Activated CD8-positive, alpha-beta memory T cell treated with anti-CD3 and anti-CD28 coated beads for 48 hours (primary cell): ENCODE results near the gene ZGPAT.
"Not testable (repeated sequence)": the region's sequence is repeated elsewhere in the genome, so short reads cannot be mapped to it uniquely, and the experiment has no call there.

Experiments
- DNase-seq, 3 experiments: peaks; one replicate each; pipeline ENCODE4 v3.0.0-alpha.2; 2020; ENCODE audit warnings: low read depth in 2 of 3, low spot score in 2 of 3

ZGPAT gene

DNA sequence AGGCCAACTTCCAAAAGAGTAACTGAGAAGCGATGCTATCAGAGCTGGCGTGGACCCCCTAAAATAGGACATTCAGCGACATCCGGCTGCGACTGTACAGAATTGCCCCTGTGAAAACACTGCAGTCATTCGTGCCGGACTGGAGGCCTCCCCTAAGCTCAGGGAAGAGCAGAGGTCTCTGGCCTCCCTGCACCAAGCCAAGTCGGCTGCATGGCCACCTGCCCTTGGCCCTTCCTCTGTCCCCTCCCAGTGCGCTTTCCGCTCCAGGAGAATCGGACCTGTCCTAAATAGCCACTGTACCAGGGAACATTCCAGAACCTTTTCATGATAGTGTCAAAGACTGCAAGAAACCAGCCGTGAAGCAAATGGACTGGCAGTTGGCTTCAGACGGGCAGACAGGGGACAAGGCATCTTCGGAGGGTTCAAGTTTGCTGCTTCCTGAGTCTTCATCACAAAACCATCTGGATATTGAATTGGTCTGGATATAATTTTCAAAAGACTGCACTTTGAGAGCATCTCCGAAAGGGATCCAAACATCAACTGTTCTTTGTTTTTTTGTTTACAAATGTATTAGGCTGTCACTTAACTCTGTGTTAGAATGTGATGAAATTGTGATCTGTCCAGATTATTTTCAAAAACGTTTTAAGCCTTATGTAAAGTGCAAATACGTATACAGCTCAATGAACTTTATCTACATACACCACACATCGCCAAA, 48.3 kb downstream of the ZGPAT start:
- DNase-seq, result no peak

DNA sequence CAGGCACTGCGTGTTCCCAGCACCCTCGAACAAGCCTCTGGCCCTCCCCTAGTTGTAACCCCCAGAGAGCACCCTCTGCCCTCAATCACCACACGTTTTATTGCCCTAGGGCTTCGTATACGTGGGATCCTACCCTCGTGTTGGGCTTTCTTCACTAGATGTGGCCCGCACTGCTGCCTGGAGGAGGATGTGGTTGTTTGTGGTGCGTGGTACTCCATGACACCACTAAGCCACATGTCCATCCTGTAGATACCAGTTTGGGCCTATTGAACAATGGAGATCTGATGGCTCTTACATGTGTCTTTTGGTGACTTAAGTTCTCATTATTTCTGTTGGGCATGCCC, 48.8 kb downstream of the ZGPAT start:
- DNase-seq, result no peak

GRCh38 chr20:63758152-63758551, 50.3 kb downstream of the ZGPAT start:
- no peak for DNase-seq

DNA sequence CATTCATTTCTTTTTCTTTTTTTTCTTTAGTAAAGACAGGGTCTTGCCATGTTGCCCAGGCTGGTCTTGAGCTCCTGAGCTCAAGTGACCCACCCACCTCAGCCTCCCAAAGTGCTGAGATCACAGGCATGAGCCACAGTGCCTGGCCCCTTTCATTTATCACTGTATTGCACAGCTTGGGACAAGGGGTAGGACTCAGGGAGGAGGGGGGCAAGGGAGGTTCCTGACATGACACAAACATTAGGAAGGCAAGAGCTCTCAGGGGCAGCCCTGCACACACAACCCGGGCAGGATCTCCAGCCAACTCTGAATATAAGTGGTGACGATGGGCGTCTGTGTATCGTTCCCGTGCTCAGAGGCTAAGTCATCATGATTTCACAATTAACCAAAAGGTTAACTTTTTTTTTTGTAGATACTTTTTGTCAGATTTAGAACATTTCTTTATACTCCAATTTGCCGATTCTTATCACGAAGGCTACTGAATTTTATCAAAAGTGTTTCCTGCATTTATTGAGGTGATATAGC, 51.6 kb downstream of the ZGPAT start:
- DNase-seq, result no peak

DNA sequence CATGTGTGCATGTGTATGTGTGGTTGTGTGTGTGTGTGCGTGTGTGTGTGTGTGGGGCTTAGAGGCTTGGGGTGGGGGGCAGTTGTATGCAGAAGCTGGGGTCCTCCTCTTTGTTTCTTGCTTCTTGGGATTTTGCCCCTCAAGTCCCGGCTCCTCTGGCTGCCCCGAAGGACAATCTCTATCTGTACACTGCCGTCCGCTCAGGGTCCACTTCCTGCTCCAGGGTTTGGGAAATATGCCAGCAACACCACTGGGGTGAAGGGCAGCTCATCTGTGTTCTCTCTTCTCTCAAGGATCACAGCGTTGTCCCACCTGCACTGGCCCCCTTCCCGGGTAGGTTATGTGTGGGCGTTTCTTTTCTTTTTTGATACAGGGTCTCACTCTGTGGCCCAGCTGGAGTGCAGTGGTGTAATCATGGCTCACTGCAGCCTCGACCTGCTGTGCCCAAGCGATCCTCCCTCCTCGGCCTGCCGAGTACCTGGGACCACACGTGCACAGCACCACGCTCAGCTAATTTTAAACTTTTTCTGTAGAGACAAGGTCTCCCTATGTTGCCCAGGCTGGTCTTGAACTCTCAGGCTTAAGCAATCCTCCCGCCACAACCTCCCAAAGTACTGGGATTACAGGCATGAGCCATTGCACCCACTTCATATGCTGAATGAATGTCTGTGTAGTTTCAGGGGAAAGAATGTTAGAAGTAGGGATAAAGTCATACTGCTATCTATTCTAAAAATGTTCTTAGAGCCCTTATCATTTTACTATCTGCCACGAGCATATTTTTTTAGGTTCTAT, 57.4 kb downstream of the ZGPAT start:
- no peak for DNase-seq

- DNase-seq, result no peak
These were observed 58.1 kb downstream of the ZGPAT start for GRCh38 chr20:63765902-63766301.

GRCh38 chr20:63766695-63767426, 59.0 kb downstream of the ZGPAT start:
- no peak for DNase-seq

- no peak for DNase-seq
These were observed 59.6 kb downstream of the ZGPAT start for GRCh38 chr20:63767456-63767855.

GRCh38 chr20:63767886-63768285, 60.0 kb downstream of the ZGPAT start:
- no peak for DNase-seq

DNA sequence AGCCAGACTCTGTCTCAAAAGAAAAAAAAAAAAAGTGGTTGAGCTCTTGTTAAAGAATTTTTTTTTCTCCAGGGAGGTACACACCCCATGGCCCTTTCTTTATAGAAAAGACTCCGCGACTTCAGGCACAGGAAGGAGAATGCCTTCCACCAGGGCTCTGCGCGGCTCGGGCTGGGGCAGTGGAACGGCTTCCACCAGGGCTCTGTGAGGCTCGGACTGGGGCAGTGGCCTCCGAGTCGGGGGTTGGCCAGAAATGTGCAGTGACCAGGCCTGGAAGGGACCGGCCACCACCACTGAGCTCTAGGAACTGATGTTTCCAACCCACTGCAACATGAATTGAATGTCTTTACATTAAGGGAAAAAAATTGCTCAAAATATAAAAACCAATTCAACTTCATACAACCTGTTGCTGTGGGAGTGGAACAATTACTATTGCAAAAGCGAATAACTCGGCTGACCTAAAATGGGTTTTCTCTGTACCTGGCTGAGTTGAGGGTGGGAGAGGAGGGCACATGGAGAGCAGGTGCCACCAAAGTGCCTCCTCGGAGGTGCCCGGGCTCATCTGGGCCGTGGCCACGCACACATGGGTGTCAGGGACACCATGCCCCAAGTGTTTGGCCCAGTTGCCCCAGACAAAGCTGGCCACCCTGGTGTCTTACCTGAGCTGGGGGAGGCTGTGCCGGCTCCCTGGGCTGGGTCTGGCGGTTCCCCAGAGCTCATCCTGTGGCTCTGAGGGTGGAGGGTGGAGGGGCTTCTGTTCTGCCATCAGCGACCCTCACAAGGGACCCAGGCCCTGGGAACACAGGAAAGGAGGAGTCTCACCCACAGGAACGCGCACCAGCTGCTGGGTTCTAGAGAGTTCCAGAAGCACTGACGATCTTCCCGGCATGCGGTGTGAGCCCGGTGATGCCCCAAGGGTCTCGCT, 61.0 kb downstream of the ZGPAT start:
- DNase-seq, result no peak

GRCh38 chr20:63769891-63770474, 62.1 kb downstream of the ZGPAT start:
- no peak for DNase-seq

- no peak for DNase-seq
These were observed 63.3 kb downstream of the ZGPAT start for GRCh38 chr20:63771046-63771707.

GRCh38 chr20:63772781-63773518, 65.1 kb downstream of the ZGPAT start:
- DNase-seq, result no peak

DNA sequence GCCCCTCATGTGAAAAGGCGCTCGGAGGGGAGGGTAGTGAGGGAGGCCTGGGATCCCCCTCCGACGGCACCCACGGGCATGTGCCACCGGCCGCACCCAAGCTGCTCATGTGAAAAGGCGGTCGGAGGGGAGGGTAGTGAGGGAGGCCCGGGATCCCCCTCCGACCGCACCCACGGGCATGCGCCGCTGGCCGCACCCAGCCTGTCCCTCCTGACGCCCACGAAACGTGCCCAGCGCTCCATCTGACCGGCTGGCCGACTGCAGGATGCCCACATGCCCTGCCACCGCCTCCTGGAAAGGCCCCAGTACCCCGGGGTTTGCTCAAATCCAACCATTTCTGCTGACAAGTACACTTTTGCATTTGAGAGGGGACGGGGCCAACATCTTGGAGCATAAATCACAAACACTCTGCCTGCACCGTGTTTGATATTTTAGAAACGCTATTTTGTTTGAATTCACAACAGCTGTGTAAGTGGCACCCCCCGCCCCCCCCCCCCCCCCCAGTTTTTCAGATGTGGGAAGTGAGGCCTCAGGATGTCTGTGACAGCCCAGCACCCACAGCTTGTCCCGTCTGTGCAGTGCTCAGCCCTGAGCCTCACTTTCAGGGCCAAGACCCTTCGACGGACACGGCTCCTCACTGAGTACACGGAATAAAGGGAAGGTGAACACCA, 65.9 kb downstream of the ZGPAT start:
- no peak for DNase-seq

DNA sequence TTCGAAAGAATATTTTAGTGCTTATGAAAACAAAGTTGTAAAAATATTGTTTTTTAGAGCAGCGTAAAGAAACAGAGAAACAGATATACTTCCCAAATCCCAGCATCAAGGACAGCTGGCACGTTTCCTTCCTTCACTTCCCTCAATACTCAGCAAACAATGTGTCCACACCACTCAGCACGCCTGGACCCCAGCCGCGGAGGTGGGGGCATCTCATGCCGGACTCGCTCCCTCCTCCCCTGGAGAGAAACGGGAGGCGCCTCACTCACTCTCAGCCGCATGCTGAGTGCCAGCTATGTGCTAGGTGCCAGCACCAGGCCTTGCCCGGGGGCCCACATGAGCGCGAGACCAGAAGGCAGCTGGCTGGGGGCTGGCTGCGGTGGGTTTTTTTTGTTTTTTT, 66.5 kb downstream of the ZGPAT start:
- DNase-seq, result no peak

- no peak for DNase-seq
These were observed 67.5 kb downstream of the ZGPAT start for GRCh38 chr20:63775096-63775978.

GRCh38 chr20:63776875-63777274, 69.0 kb downstream of the ZGPAT start:
- DNase-seq, result not testable (repeated sequence)

- no peak for DNase-seq
These were observed 69.8 kb downstream of the ZGPAT start for GRCh38 chr20:63777614-63778013.
